Measurements from ENCODE around the gene SRSF11.

Gene SRSF11

DNA sequence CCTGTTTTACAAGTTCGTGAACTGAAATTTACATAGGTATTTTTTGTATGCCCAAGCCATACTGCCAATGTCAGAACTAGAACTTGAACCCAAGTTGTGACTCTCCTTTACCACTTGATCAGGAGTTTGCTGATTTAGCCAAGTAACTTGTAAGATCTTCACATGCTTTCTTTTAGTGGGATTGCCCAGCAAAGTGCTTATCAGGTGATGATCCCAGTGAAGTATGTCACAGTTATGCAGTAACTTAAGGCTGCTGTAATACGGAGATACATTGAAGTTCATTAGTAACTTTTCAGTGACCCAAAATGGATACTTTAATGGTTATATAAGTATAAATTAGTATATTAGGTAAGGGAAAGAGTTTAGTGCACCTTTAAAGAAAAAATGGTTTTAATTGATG, 3.8 kb downstream of the SRSF11 start:
- DNase-seq: no peak

DNA sequence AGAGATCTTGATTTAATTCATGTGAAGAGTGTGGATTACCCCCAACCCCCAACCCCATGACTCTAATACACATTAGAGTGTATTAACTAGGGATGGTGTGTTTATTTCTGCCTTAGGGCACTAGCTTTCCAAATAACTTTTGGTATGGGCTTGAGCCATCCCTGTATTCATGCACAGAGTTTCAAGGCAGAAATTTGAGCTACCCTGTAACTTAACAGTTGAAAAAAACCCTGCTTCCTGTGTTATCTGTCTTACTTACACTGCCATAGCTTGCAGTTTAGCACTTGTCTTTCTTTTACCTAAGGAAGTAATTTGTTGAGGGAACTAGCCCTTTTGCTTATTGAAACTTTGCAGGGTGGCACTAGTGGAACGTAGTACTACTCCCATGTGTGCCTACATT, 6.3 kb downstream of the SRSF11 start:
- no peak for DNase-seq

- no peak for DNase-seq
Measured at GRCh38 chr1:70228670-70229069, 7.5 kb downstream of the SRSF11 start.

DNA sequence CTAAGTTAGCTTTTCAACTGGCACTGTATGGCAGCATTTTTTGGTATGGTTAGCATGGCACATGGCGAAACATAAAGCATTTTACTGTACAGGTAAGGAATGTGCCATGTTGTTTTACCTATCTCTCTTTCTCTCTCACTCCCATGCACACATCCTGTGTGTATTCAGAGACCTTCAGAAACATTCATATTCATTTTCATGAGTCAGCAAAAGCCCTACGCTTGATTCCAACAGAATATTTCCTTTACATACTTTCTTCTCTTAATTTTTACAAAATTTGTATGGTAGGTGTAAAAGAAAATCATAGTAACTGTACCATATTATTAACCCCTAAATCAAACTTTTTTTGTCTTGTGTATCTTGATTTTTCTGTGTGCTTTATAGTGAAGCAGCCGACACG, 10.3 kb downstream of the SRSF11 start:
- no peak for DNase-seq

GRCh38 chr1:70234733-70235132, 13.6 kb downstream of the SRSF11 start:
- no peak for DNase-seq

DNA sequence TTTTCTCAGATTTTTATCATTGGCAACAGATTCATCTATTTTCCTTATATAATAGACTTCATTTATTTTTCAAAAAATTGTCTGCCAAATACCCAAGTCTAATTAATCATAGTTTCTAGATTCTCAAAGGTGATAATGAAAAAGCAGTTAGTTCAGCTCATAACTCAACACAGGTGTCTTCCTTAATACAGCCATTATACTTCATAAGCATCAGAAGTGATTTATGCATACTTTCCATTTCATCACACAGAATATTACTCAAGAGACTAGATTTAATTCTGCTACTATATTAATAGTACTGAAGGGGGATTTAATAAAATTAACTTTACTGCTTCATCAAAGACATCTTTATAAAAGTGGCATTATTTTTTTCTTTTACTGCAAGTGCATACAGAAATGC, 18.8 kb downstream of the SRSF11 start:
- DNase-seq: no peak

DNA sequence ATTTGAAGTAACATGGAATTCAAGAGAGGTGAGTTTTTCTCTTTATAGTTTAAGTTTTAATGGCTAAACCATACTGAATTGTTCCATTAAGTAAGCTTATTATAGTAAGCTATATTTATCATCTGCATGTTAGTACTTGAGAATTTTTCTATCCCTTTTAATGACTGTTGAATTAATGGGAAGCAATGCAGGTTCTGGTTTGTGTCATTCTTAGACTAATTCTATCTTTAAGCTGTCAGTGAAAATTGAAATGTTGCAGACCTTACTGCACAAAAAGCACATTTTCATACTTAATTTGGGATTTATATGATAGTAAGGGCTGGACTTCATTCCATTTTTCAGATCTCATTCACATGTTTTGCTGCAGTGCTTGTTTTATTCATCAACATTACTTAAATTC, 25.9 kb downstream of the SRSF11 start:
- no peak for DNase-seq

DNA sequence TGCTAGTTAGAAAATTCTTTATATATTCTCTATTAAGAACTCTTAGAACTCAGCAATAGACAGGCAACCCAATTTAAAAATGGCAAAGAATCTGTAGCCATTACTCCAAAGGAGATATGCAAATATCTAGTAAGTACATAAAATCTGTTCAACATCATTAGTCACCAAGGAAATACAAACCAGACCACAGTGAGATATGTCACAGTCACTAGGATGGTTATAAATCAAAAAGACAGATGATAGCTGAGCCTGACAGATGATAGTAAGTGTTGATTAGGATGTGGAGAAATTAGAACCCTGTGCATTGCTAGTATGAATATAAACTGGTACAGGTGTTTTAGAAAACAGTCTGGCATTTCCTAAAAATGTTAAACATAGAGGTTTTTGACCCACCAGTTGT, 26.6 kb downstream of the SRSF11 start:
- no peak for DNase-seq

DNA sequence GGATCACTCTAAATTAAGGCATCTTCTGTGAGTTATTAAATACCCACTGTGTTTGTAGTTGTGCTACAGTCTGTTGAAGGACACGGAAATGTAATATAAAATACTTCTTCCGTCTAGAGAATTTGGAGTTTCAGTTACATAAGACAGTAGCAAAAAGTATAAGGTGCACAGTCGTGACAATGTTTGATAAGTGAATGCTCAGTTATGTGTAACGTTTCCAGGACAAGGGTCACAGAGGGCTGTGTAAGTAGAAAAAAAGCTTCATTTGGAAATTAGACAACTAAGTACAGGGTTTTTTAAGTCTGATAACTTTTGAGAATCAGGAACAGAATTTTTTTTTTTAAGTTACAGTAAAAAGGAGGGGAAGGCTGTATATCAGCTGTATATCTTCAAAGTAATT, 27.5 kb downstream of the SRSF11 start:
- no peak for DNase-seq

- DNase-seq: no peak
Measured at GRCh38 chr1:70256664-70257063, 35.5 kb downstream of the SRSF11 start.

- DNase-seq: no peak
Measured at GRCh38 chr1:70264839-70265238, 43.7 kb downstream of the SRSF11 start.

DNA sequence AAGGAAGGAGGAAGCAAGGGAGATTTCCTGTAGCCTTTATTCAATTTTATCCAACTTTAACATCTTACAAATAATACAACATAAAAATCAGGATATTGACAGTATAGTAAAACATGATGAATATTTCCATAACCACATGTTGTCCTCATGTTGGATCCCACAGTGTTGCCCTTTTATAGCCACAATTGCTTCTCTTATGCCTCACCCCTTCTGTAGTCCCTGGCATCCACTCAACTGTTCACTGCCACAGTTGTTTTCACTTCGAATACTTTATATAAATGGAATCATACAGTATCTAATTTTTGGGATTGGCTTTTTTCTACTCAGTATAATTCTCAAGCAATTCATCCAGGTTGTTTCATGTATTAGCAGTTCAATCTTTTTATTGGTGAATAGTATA, 44.8 kb downstream of the SRSF11 start:
- no peak for DNase-seq

GRCh38 chr1:70277875-70278274, 56.7 kb downstream of the SRSF11 start:
- no peak for DNase-seq

- DNase-seq: no peak
Measured at GRCh38 chr1:70278710-70279109, 57.5 kb downstream of the SRSF11 start.

GRCh38 chr1:70284366-70284765, 63.2 kb downstream of the SRSF11 start:
- DNase-seq: no peak

GRCh38 chr1:70286453-70286852, 65.3 kb downstream of the SRSF11 start:
- no peak for DNase-seq

DNA sequence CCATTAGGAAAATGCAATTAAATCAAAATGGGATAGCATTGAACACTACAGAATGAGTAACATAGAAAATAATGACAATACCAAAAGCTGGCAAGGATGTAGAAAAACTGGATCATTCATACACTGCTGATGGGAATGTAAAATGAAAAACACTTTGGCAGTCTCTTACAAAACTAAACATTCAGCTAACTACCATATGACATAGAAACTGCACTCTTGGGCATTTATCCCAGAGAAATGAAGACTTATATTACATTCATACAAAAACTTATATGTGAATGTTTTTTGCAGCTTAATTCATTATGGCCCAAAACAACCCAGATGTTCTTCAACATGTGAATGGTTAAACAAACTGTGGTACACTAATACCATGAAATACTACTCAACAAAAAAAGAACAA, 67.0 kb downstream of the SRSF11 start:
- DNase-seq: no peak

DNA sequence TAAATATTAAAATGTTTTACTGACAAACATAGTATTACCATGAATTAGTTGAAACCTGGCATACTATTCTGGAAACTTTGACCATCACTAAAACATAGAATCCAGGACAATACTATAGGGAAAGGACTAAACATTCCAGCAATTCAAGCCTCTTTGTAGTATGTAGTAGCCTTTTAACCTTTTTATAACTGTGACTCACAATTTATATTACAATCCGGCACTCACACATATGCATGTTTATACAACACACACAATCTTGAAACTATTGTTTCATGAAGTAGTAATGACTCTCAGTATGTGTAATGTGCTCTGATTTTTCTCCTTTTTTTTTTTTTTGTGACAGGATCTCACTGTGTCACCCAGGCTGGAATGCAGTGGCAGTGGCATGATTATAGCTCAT, 69.0 kb downstream of the SRSF11 start:
- DNase-seq: no peak

DNA sequence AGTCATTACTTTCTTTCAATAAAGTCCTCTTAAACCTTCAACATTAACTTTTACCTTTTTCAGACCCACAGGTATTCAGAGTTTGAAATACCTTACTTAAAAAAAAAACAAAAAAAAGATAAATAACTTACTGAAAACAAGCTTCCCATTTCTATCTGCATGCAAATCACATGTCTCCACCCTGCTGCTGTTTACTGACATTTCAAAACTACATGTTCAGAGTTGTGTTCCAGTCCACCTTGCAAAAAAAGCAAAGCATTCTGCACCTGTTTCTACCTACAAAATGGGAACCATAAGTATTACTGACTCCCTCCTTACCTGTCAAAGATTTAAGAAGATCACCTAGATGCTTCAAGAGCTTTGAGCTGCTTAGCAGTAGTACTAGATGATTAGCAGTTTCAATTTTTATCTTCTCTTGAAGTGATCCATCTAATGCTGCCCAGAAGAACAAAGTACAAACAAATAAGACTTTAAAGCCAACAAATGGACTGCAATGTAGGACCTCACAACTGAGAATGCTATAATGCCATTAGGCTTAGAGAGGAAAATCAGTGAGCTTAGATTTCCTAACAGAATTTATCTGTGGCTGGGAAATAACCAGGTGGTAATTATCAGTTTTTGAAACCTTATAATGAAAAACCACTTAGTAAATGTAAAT, 72.1 kb downstream of the SRSF11 start:
- DNase-seq: no peak

GRCh38 chr1:70295749-70296148, 74.6 kb downstream of the SRSF11 start:
- DNase-seq: no peak

DNA sequence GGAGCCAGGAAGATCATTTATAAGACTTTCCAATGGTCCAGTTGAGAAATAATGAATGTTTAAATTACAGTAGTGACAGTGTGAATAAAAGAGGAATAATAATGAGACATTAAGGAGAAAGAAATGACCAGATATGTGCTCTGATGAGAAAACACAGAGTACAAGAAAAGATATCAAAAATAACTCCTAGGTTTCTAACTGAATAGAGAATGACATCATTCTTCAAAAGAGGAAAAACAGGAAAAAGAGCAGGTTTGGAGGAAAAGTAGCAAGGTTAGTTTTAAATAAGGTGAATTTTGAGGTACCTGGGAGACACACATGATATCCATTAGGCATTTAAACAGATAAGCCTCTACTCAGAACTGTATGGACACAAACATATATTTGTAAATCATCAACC, 78.3 kb downstream of the SRSF11 start:
- no peak for DNase-seq

All from inflammatory macrophage treated with lipopolysaccharide for 4 hours (primary cell).